Stomach (tissue), 4 donors: ENCODE results near the gene APBA3.

Experiments
- CTCF ChIP-seq, 7 experiments: fragments of 450-650 bp in 4 of 7; fragments of 200-600 bp in 3 of 7; sonication (generic) in 3 of 7; IDR thresholded peaks; one replicate each; pipeline ENCODE4 v1.5.1; 2016 to 2019; ENCODE audit warnings: antibody characterized with exemption in 7 of 7, control low read depth in 2 of 7, mild to moderate bottlenecking in 1 of 7
- POLR2AphosphoS5 ChIP-seq, 3 donors: sonication (generic); formaldehyde crosslinking; IDR thresholded peaks; one replicate each; pipeline ENCODE4 v1.6.1; 2016; ENCODE audit warnings: antibody characterized with exemption in 3 of 3

- TF ChIP-seq CTCF (IDR thresholded peaks at IDR 0.05): no peak
- no peak for TF ChIP-seq POLR2AphosphoS5 (IDR thresholded peaks at IDR 0.05)
Observed at GRCh38 chr19:3716147-3716668, 45.3 kb downstream of the APBA3 start.
